Activated CD4-positive, alpha-beta T cell treated with anti-CD3 and anti-CD28 coated beads, Interleukin-2, amount 50 U/mL, for 4 hours (primary cell): ENCODE data around the gene TMEM131L.
"Not testable (repeated sequence)": the region's sequence is repeated elsewhere in the genome, so short reads cannot be mapped to it uniquely, and the experiment has no call there.

Experiments
- DNase-seq, 2 experiments: peaks; one replicate each; pipeline ENCODE4 v3.0.0-alpha.2; 2020

The TMEM131L gene

GRCh38 chr4:153448003-153448731 is 18.0 kb upstream of the TMEM131L start:
- DNase-seq: no peak

- DNase-seq: no peak
Measured at GRCh38 chr4:153449338-153449737, 16.8 kb upstream of the TMEM131L start.

- DNase-seq: no peak
Measured at GRCh38 chr4:153450544-153450917, 15.6 kb upstream of the TMEM131L start.

- not testable (repeated sequence) for DNase-seq
Measured at GRCh38 chr4:153451145-153451544, 15.0 kb upstream of the TMEM131L start.

GRCh38 chr4:153451911-153452657 is 14.1 kb upstream of the TMEM131L start:
- DNase-seq: no peak

GRCh38 chr4:153452658-153453378 is 13.3 kb upstream of the TMEM131L start:
- DNase-seq: no peak

GRCh38 chr4:153453402-153453801 is 12.8 kb upstream of the TMEM131L start:
- DNase-seq: no peak

- DNase-seq: no peak
Measured at GRCh38 chr4:153458969-153459368, 7.2 kb upstream of the TMEM131L start.

- DNase-seq: not testable (repeated sequence)
Measured at GRCh38 chr4:153461549-153461948, 4.6 kb upstream of the TMEM131L start.

GRCh38 chr4:153464068-153464467 is 2.1 kb upstream of the TMEM131L start:
- no peak for DNase-seq

- DNase-seq: no peak
Measured at GRCh38 chr4:153465140-153465539, 1.0 kb upstream of the TMEM131L start.

- peak in 1 of 2 experiments; percentile 15 for DNase-seq
Measured at GRCh38 chr4:153465615-153466080, 512 bp upstream of the TMEM131L start.

- peak; percentile 53 to 61 for DNase-seq
Measured at GRCh38 chr4:153466949-153467896, 1.1 kb downstream of the TMEM131L start.

GRCh38 chr4:153467897-153468262 is 1.7 kb downstream of the TMEM131L start:
- DNase-seq: no peak

- no peak for DNase-seq
Measured at GRCh38 chr4:153468587-153468986, 2.4 kb downstream of the TMEM131L start.

- DNase-seq: no peak
Measured at GRCh38 chr4:153469031-153469430, 2.9 kb downstream of the TMEM131L start.

- not testable (repeated sequence) for DNase-seq
Measured at GRCh38 chr4:153471071-153471697, 5.0 kb downstream of the TMEM131L start.

- peak in 1 of 2 experiments; percentile 25 for DNase-seq
Measured at GRCh38 chr4:153471698-153472093, 5.5 kb downstream of the TMEM131L start.

GRCh38 chr4:153472122-153473037 is 6.2 kb downstream of the TMEM131L start:
- DNase-seq: no peak

- no peak for DNase-seq
Measured at GRCh38 chr4:153474251-153474650, 8.1 kb downstream of the TMEM131L start.
